Left renal pelvis (tissue), 4 donors: ENCODE data around the gene MAP3K20. TPM values are rescaled to one million over a fixed set of nuclear protein-coding genes. Genes with fewer than 3 reads are reported as not detected.
"Not testable (repeated sequence)": the region's sequence is repeated elsewhere in the genome, so short reads cannot be mapped to it uniquely, and the experiment has no call there.

Experiments used
- DNase-seq, 4 donors: peaks; one replicate each; pipeline ENCODE4 v3.0.0-alpha.2; 2013; ENCODE audit warnings: low read depth in 4 of 4, low spot score in 3 of 4
- polyA plus RNA-seq, 4 donors: library from polyadenylated mRNA; unstranded; fragments of 120-200 nt; gene quantifications; one replicate each; pipeline ENCODE4 v1.2.1, GENCODE V29; 2013; ENCODE audit not compliant: insufficient read length in 4 of 4

Gene MAP3K20
- polyA plus RNA-seq, 4 donors: 25.2 to 45.3 (median 27.6) TPM

DNA sequence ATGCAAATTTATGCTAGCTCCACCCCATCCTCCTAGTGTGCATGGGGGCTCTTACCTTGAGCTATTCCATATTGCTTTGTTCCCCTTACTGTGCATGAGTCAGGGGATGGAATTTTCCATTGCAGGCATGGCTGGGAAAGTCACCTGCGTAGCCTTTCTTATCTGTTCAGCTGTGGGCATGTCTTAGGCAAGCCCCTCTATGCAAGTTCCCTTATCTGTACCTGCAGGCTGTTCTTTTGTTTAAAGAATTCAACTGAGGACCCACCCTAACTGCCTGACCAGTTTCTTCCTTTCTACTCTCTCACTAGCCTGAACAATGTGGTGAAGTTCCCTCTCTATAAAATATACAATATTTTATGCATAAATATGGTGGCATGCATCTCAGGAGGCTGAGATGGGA, 224.8 kb downstream of the MAP3K20 start:
- DNase-seq: no peak

DNA sequence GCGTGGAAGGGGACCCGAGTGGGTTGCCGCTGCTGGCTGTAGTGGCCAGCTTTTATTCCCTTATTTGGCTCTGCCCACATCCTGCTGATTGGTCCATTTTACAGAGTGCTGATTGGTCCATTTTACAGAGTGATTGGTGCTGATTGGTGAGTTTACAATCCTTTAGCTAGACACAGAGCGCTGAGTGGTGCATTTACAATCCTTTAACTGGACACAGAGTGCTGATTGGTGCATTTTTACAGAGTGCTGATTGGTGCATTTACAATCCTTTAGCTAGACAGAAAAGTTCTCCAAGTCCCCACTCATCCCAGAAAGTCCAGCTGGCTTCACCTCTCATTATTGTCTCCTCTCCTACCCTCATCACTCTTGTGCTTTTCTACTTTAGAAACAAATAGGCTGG, 225.9 kb downstream of the MAP3K20 start:
- not testable (repeated sequence) for DNase-seq

- no peak for DNase-seq
These were observed 229.7 kb downstream of the MAP3K20 start for GRCh38 chr2:173305303-173305702.

- DNase-seq: no peak
These were observed 231.6 kb downstream of the MAP3K20 start for GRCh38 chr2:173307293-173307692.

DNA sequence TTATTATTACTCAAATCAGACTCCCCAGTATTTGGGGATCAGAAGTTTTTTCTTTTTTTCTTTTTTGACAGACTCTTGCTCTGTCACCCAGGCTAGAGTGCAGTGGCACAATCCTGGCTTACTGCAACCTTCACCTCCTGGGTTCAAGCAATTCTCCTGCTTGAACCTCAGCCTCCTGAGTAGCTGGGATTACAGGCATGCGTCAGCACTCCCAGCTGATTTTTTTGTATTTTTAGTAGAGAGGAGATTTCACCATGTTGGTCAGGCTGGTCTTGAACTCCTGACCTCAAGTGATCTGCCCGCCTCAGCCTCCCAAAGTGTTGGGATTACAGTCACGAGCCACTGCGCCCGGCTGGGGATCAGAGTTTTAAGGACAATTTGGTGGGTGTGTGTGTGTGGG, 233.7 kb downstream of the MAP3K20 start:
- not testable (repeated sequence) for DNase-seq

DNA sequence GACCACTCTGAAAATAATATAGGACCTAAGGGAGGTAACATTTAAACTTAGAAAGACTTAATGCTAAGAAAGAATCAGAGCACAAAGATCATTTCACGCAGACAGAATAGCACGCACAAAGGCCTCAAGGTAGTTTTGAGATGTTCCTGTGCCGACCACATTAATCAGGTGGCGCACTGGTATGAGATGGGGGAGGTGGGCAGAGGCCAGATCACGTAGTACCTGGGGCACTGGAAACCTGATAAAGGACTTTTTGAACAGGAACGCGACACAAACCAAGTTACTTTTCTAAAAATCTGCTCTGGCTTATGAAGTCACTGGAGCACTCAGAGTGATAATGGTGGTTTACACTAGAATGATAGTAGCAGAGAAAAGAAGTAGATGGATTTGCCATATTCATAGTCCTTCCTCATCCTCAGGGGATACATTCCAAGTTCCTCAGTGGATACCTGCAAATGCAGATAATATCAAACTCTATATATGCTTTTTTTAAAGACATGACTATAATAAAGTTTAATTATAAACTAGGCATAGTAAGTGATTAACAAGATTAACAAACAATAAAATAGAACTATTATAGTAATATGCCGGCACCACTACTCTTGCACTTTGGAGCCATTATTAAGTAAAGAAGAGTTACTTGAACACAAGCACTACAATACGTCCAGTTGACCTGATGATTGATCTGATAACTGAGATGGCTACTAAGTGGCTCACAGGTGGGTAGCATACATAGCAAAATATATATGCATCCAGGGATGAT, 236.4 kb downstream of the MAP3K20 start:
- DNase-seq: no peak
